Lung microvascular endothelial cell (primary cell): Measurements from ENCODE around the gene RSRC1. TPM values are rescaled to one million over a fixed set of nuclear protein-coding genes. Genes with fewer than 3 reads are reported as not detected.
"Not testable (repeated sequence)": the region's sequence is repeated elsewhere in the genome, so short reads cannot be mapped to it uniquely, and the experiment has no call there.

ENCODE experiments used
- DNase-seq, 2 donors: peaks; one replicate each; pipeline versions ENCODE4 v3.0.0 to v3.0.0-alpha.2; 2010; ENCODE audit warnings: low read depth in 2 of 2
- total RNA-seq: library from RNA; depleted of rRNA; stranded (reverse); fragments of >200 nt; gene quantifications from 2 replicates; pipeline ENCODE4 v1.2.1, GENCODE V29; 2014

Gene RSRC1
- total RNA-seq, 1 donor from 2014 or later: 26.8 TPM

DNA sequence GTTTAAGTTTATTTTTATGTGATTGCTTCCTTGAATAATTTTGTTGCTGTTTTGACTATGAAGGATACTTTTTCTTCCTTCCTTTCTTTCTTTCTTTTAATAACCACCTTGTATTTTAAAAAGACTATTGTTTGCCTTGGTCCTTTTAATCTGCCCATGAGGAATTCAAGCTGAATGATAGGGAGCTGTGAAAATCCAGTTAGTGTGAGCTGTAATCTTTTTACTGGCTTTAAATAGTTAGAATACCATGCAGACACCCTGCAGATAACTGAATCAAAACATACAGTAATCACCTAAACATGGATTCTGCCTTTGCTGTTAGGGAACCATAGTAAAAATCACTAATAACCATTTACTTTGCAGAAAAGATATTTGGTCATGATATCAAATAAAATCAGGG is 110.7 kb downstream of the RSRC1 start:
- no peak for DNase-seq

DNA sequence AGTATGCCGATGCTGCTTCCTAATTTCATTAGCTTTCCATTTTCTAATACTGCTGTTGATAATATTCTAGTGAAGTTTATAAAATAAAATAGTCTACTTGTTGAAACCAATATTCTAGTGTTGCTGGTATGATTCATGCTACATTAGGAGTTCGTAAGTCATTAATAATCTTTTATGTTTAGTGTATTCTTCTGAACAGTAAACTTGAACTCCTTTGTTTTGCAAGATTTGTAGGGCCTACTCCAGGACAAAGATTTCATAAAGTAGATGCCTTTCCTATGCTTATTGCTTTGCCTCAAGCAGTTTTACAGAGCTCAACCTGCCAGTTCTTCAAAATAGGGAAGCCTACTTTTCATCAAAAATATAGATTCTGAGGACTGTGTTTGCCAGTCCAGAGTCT is 111.5 kb downstream of the RSRC1 start:
- DNase-seq: no peak

- DNase-seq: no peak
Measured at GRCh38 chr3:158226429-158226828, 116.5 kb downstream of the RSRC1 start.

GRCh38 chr3:158228942-158229341 is 119.1 kb downstream of the RSRC1 start:
- DNase-seq: not testable (repeated sequence)

GRCh38 chr3:158233791-158234190 is 123.9 kb downstream of the RSRC1 start:
- DNase-seq: no peak

GRCh38 chr3:158244274-158244673 is 134.4 kb downstream of the RSRC1 start:
- DNase-seq: no peak

GRCh38 chr3:158247288-158247687 is 137.4 kb downstream of the RSRC1 start:
- DNase-seq: no peak

GRCh38 chr3:158248261-158248660 is 138.4 kb downstream of the RSRC1 start:
- no peak for DNase-seq

DNA sequence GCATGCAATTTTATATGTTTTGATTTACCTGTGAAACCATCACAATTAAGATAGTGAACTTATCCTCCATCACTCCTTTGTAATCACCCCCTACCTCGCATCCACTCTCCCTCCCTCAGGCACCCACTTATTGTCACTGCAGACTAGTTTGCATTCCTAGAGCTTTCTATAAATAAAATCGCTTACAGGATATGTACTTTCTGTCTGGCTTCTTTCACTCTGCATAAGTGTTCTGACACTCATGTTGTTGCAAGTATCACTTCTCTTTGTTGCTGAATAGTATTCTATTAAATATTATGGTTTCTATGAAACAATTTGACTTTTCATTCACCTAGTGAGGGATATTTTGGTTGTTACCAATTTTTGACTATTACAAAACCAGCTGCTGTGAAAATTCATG is 139.3 kb downstream of the RSRC1 start:
- DNase-seq: no peak

GRCh38 chr3:158258619-158259018 is 148.7 kb downstream of the RSRC1 start:
- DNase-seq: no peak

- no peak for DNase-seq
Measured at GRCh38 chr3:158260392-158260791, 150.5 kb downstream of the RSRC1 start.

- peak in 1 of 2 donors; percentile 4 for DNase-seq
Measured at GRCh38 chr3:158261371-158261991, 151.6 kb downstream of the RSRC1 start.

- DNase-seq: no peak
Measured at GRCh38 chr3:158264894-158265293, 155.0 kb downstream of the RSRC1 start.

- DNase-seq: no peak
Measured at GRCh38 chr3:158267015-158267414, 157.1 kb downstream of the RSRC1 start.

GRCh38 chr3:158269942-158270341 is 160.1 kb downstream of the RSRC1 start:
- no peak for DNase-seq

- DNase-seq: no peak
Measured at GRCh38 chr3:158272081-158272480, 162.2 kb downstream of the RSRC1 start.

GRCh38 chr3:158273656-158274055 is 163.8 kb downstream of the RSRC1 start:
- DNase-seq: no peak

DNA sequence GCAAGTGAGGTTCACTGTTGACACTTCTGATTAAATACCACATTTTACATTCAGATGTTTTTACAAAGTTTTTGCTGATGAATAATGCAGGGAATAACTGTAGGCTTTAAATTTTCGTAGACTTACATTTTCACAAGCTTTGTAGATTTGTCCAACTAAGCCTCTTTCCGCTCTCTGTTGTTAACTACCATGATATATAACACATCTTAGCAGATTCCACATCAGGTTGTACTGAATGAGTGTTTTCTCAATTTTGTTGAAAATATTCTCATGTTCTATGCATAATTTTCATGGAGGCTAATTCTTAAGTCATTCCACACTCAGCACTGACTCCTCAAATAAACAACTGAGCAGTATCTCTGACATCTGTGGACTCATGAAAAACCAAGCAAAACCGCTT is 168.3 kb downstream of the RSRC1 start:
- no peak for DNase-seq

DNA sequence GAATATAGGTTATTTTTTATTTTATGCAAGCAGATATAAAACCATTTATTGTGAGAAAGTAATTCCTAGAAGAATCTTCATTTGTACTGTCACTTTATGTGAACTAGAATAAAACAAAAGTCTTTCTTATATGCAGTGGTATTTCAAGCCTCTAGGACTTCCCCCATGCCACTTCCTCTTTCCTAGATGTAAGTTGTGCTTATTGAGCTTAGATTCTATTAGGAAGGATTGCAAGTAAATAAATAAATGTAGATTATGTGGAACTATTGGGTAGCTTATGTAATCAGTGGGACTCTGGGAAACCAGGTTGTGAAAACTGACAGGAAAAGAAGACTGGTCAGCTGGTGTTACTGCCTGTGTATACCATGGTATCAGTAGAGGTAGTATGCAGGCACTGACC is 169.7 kb downstream of the RSRC1 start:
- no peak for DNase-seq

DNA sequence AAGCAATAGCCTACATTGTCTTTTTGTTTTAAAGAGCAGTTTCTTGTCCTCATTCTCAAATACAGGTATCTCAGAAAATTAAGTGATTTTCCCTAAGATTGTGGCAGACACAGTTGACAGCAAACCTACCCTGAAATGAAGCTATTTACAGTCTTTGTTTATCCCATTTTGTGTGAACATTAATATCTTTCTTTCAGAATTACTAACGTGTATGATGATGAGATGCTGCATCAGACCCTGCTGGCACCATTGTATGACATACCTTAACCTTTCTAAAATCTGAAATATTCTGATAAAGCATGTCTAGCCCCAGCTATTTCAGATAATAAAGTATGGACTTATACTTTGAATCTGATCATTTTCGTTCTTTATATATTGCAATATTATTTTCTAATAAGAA is 185.9 kb downstream of the RSRC1 start:
- DNase-seq: no peak

DNA sequence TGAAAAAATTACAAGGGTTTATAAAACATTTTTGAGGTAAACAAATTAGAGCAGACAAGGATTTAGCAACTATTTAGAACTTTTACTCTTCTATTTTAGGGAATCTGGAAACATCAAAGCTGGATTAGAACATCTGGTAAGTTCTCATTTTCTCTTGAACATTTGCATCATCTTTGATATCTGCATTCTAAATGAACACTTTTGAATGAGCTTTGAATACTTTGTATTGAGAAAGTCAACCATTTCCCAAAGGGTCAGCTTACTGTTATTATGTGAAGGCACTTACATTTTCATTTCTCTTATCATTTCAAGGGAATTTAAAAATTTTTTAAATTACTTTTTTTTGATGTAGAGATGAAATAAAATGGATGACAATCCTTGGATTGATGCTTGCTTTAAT is 188.1 kb downstream of the RSRC1 start:
- no peak for DNase-seq

- no peak for DNase-seq
Measured at GRCh38 chr3:158308236-158308928, 198.5 kb downstream of the RSRC1 start.

DNA sequence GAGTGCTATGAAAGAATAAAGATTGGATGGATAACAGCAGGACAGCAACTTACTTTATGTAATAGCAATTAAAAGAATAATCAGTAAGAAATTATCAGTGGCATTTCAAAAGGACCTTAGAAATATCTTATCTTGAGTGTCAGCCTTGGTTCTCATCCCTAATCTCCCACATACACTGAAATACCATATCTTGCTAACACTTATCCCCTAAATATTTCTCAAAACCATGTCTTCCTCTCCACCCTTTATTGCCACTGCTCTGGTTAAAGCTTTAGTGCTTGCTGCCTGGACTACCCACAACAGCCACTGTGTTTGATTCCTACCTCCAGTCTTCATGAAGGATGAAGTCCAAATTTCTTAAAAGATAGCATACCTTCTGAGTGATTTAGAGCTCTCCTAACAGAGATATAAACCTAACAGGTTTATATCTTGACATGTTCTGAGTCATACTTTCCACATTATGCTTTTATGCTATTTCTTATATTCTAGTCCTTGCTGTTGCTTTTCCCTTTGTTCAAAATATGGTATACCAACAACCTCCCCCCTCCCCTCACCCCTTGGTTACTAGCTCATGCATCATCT is 202.8 kb downstream of the RSRC1 start:
- no peak for DNase-seq
